GM12891 (cell line): ENCODE data around the gene SPOCK1.

Source experiments
- POLR2A ChIP-seq: IDR thresholded peaks from 2 replicates; pipeline ENCODE4 v1.6.1; 2011; ENCODE audit warnings: low read depth, low read length, control low read depth
- POLR2AphosphoS5 ChIP-seq: IDR thresholded peaks from 2 replicates; pipeline ENCODE4 v1.6.1; 2011; ENCODE audit warnings: low read depth, low read length, control low read depth
- TAF1 ChIP-seq: IDR thresholded peaks from 2 replicates; pipeline ENCODE4 v1.6.1; 2011; ENCODE audit warnings: low read depth, low read length, control low read depth

DNA sequence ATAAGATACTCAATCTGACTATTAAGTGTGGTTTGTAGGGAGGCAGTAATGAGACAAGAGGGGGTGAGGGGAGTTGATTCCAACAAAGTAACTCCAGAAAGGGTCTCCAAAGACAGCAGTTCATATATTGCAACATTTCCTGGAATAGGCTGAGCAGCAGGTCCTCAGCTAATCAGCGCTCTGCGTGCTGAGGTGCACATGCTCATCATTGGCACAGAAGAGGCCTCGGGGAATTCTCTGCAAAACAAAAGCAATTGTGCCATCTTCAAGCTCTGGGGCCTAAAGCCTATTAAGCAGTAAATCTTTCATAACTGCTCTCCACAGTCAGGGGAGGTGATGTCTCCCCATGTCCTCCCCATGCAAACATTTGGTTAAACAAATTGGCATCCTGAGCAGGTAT is 357.3 kb downstream of the SPOCK1 start:
- TF ChIP-seq POLR2AphosphoS5 (no peak), POLR2A (no peak), TAF1 (no peak)
